ENCODE results near the gene IL5.

GRCh38 chr5:132561601-132562000 lies 18.3 kb upstream of the IL5 start:
- TF ChIP-seq CTCF (IDR thresholded peaks at IDR 0.05) (no peak), POLR2A (IDR thresholded peaks at IDR 0.05) (no peak)

Measured in transverse colon (tissue), 3 donors.